IPS DF 19.7 (cell line): Measurements from ENCODE around the gene CCDC159.

ENCODE experiments used
- DNase-seq: peaks from one replicate; pipeline ENCODE4 v3.0.0-alpha.2; 2013; ENCODE audit warnings: low read depth, low spot score

CCDC159 gene

GRCh38 chr19:11390933-11391680 is 44.8 kb downstream of the CCDC159 start:
- no peak for DNase-seq

- DNase-seq: no peak
These were observed 50.8 kb downstream of the CCDC159 start for GRCh38 chr19:11397089-11397610.

- DNase-seq: no peak
These were observed 53.3 kb downstream of the CCDC159 start for GRCh38 chr19:11399667-11400066.

- DNase-seq: no peak
These were observed 54.5 kb downstream of the CCDC159 start for GRCh38 chr19:11400798-11401197.

GRCh38 chr19:11401808-11402543 is 55.7 kb downstream of the CCDC159 start:
- DNase-seq: no peak
